Esophagus squamous epithelium (tissue), 5 donors: ENCODE results near the gene RBFOX1. TPM values are rescaled to one million over a fixed set of nuclear protein-coding genes. Genes with fewer than 3 reads are reported as not detected.
A peak's percentile ranks its signal among the peaks of the same experiment; 100 is the strongest.

ENCODE experiments used
- DNase-seq: peaks from one replicate; lab custom pipeline; 2025; lab: John Stamatoyannopoulos, UW
- H3K27ac ChIP-seq, 4 donors: fragments of 200-600 bp; sonication (generic); one replicate each; pipeline ENCODE4 v1.5.1; 2016 to 2019; ENCODE audit warnings: mild to moderate bottlenecking in 1 of 4
- H3K27me3 ChIP-seq, 4 donors: fragments of 200-600 bp; sonication (generic); 1 replicate in 3 of 4; 2 replicates in 1 of 4; pipeline versions ENCODE4 v1.5.1 to v1.6.0; 2017 to 2021; ENCODE audit warnings: antibody characterized with exemption in 1 of 4
- H3K36me3 ChIP-seq, 3 donors: fragments of 200-600 bp; sonication (generic); one replicate each; pipeline ENCODE4 v1.5.1; 2016 to 2019
- H3K4me1 ChIP-seq, 3 donors: fragments of 200-600 bp; sonication (generic); one replicate each; pipeline ENCODE4 v1.5.1; 2017 to 2019
- H3K4me3 ChIP-seq, 4 donors: fragments of 200-600 bp; sonication (generic); 1 replicate in 3 of 4; 2 replicates in 1 of 4; pipeline ENCODE4 v1.5.1; 2016 to 2019; ENCODE audit warnings: mild to moderate bottlenecking in 2 of 4, moderate library complexity in 1 of 4
- H3K9me3 ChIP-seq, 3 donors: fragments of 200-600 bp; sonication (generic); one replicate each; pipeline ENCODE4 v1.5.1; 2016 to 2019
- CTCF ChIP-seq, 6 experiments: fragments of 450-650 bp in 4 of 6; fragments of 200-600 bp in 2 of 6; sonication (generic) in 2 of 6; IDR thresholded peaks; one replicate each; pipeline ENCODE4 v1.5.1; 2016 to 2019; ENCODE audit warnings: antibody characterized with exemption in 6 of 6, mild to moderate bottlenecking in 4 of 6, moderate library complexity in 4 of 6
- POLR2A ChIP-seq, 4 donors: fragments of 450-650 bp; IDR thresholded peaks; one replicate each; pipeline ENCODE4 v1.6.1; 2017; ENCODE audit warnings: antibody characterized with exemption in 4 of 4, mild to moderate bottlenecking in 4 of 4, moderate library complexity in 3 of 4
- WGBS, 2 donors: methylation state at CpG; one replicate each; pipeline ENCODE4 v1.1.5; 2018; 5-methylcytosine and 5-hydroxymethylcytosine counted together
- intact Hi-C: fragments of 100-400 bp; cut with DNase I; formaldehyde crosslinking; loops from one replicate; pipeline ENCODE4 v1.15.0; 2022
- total RNA-seq, 4 donors: library from RNA; depleted of rRNA; stranded (reverse); fragments of >200 nt; gene quantifications; one replicate each; pipeline ENCODE4 v1.1.0, GENCODE V29; 2016
- donor health status: DM: yes; HTN: yes; CAD: no.

The RBFOX1 gene
- total RNA-seq, 4 donors from 2014 or later, result not detected

GRCh38 chr16:7713244-7713643 is 380.6 kb downstream of the RBFOX1 start:
- WGBS, 2 donors, result 37 to 75% methylated on average over 2 of the region's 2 CpGs
- TF ChIP-seq CTCF (IDR thresholded peaks at IDR 0.05) (no peak), POLR2A (IDR thresholded peaks at IDR 0.05) (no peak)
- no peak overlapping the region for H3K4me3 ChIP-seq
- H3K27me3 ChIP-seq, result no peaks in the 10 kb centered on the region
- intact Hi-C loops, result no loop called here
- H3K9me3 ChIP-seq, result no peaks in the 10 kb centered on the region
- DNase-seq, result no peak
- H3K27ac ChIP-seq, result no peak overlapping the region
- peaks cover 0 to 10% (median 0%) of the 10 kb centered on the region in 3 donors for H3K4me1 ChIP-seq
- H3K36me3 ChIP-seq, result no peaks in the 10 kb centered on the region

DNA sequence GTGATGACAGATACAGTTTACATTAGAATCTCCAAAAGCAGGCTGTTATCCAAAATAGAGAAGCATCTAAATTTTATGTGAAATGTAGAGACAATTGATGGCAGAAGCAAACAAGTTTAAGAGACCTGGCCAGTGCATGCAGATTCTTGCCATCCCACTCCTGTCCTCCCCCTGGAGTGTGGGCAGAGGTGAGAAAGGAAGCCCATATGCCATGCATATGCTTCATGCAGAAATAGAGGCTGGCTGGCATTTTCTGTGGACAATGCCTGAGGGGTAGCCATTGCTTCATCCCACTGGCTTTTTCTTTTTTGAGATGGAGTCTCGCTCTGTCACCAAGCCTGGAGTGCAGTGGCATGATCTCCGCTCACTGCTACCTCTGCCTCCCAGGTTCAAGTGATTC is 382.1 kb downstream of the RBFOX1 start:
- TF ChIP-seq CTCF (IDR thresholded peaks at IDR 0.05) (no peak), POLR2A (IDR thresholded peaks at IDR 0.05) (no peak)
- Histone ChIP-seq H3K27ac (no peak overlapping the region), H3K27me3 (no peaks in the 10 kb centered on the region), H3K4me3 (no peak overlapping the region), H3K36me3 (no peaks in the 10 kb centered on the region), H3K9me3 (no peaks in the 10 kb centered on the region), H3K4me1 (peaks cover 0 to 8% (median 0%) of the 10 kb centered on the region in 3 donors)
- no peak for DNase-seq
- intact Hi-C loops, result no loop called here
- 88 to 92% methylated on average over 2 of the region's 2 CpGs for WGBS, 2 donors

DNA sequence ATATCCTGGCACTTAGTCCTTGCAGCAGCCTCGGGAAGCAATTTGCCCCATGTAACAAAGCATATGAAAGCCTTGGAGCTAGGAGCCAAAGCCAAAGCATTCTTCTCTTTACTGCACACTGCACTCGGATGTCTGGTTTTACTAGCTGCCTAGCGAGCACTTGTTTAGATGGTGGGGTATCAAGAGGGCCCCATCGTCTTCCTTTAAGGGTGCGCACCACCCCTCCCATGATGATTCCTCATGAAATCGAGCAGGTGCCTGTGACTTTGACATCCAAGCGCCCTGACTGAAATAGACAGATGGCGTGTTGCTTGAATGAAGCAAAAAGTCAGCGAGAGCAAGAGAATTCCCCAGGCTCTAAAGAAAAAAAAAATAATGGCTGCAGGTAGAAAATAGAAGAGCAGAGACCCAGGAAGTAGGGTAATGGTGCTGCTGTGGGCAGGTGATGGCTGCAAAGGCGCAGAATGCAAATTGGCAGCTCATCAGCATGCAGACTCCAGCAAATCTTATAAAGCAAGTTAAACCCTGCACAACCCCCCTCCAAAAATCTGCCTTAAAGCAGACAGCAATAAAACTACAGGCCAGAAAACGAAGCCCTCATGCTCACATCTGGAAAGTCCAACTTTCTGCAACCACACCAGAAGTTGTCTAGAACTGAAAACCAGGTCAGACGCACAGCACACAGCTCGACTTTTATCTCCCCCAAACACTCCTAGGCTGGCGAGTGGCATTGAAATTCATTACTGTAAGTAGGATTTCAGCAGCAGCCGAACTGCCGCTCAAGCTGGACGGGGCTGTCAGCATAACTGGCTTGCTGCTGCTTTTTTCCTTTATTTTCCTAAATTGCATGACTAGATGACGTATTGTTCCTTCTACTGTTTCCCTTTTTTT is 384.3 kb downstream of the RBFOX1 start:
- intact Hi-C loops, result no loop called here
- H3K27me3 ChIP-seq, result no peaks in the 10 kb centered on the region
- H3K4me3 ChIP-seq, result no peak overlapping the region
- DNase-seq, result no peak
- no peak for TF ChIP-seq CTCF (IDR thresholded peaks at IDR 0.05)
- TF ChIP-seq POLR2A (IDR thresholded peaks at IDR 0.05), result no peak
- peaks cover 0 to 5% (median 0%) of the 10 kb centered on the region in 3 donors for H3K4me1 ChIP-seq
- no peaks in the 10 kb centered on the region for H3K9me3 ChIP-seq
- H3K27ac ChIP-seq, result no peak overlapping the region
- WGBS, 2 donors, result 49 to 51% methylated on average over 16 to 17 of the region's 18 CpGs
- H3K36me3 ChIP-seq, result no peaks in the 10 kb centered on the region

DNA sequence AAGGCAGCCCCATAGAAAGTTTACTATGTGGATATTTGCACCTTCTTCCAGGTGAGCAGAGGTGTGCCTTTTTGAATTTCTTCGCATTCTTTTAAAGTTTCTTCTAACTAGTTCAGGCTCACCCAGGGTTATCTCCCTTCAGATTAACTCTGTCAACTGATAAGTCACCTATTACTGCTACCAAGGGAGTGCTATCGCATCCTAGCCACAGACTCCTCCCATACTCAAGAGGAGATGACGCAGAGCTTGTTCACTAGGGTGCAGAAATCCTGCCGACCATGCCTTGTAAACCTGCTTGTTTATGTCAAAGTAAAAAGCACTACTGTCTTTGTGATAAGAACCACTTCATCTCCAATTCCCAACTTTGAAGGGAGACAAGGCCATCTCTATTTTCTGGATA is 390.1 kb downstream of the RBFOX1 start:
- Histone ChIP-seq H3K27ac (no peak overlapping the region), H3K27me3 (no peaks in the 10 kb centered on the region), H3K9me3 (no peaks in the 10 kb centered on the region), H3K4me3 (no peak overlapping the region), H3K36me3 (no peaks in the 10 kb centered on the region), H3K4me1 (peaks cover 0 to 14% (median 0%) of the 10 kb centered on the region in 3 donors)
- intact Hi-C loops, result no loop called here
- no peak for DNase-seq
- WGBS, 2 donors, result 63 to 83% methylated on average over 4 of the region's 4 CpGs
- TF ChIP-seq CTCF (IDR thresholded peaks at IDR 0.05) (no peak), POLR2A (IDR thresholded peaks at IDR 0.05) (no peak)

DNA sequence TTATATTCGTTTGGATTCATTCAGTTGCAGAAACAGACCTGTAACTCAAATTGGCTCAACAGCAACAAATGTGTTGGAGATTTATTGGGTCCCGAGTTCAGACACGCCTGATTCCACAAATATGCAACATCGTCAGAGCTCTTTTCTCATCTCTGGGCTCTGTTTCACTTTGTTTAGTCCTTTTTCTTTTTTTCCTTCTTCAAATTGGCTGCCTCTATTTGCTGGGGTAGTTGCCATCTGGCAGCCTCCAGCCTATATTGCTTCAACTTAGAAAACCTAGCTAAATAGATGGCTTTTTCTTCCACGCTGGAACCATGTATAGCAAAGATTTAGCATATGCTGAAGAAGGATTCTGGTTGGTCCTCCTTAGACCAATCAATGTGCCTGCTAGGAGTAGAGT is 398.5 kb downstream of the RBFOX1 start:
- no peaks in the 10 kb centered on the region for H3K9me3 ChIP-seq
- WGBS, 2 donors, result 21 to 38% methylated on average over 5 of the region's 5 CpGs
- no peak for TF ChIP-seq CTCF (IDR thresholded peaks at IDR 0.05)
- TF ChIP-seq POLR2A (IDR thresholded peaks at IDR 0.05), result no peak
- intact Hi-C loops, result no loop called here
- no peak for DNase-seq
- H3K27me3 ChIP-seq, result no peaks in the 10 kb centered on the region
- no peaks in the 10 kb centered on the region for H3K36me3 ChIP-seq
- H3K4me3 ChIP-seq, result no peak overlapping the region
- H3K27ac ChIP-seq, result peak overlapping the region in 2 of 4 donors; percentile 23 to 24
- H3K4me1 ChIP-seq, result peaks cover 0 to 30% (median 0%) of the 10 kb centered on the region in 3 donors
